Osteoblast (primary cell): ENCODE data around the gene AK9. TPM values are rescaled to one million over a fixed set of nuclear protein-coding genes. Genes with fewer than 3 reads are reported as not detected.

Source experiments
- DNase-seq: peaks from one replicate; pipeline ENCODE4 v3.0.0; 2011; ENCODE audit warnings: low spot score, mixed read lengths; ENCODE audit not compliant: insufficient read length; ENCODE audit errors: missing footprints
- H2AFZ ChIP-seq: 2 replicates; pipeline ENCODE4 v1.6.0; 2011; ENCODE audit warnings: mild to moderate bottlenecking, low read length
- H3K27ac ChIP-seq: 2 replicates; pipeline ENCODE4 v1.5.1; 2011; ENCODE audit warnings: mild to moderate bottlenecking, low read depth, low read length, moderate library complexity
- H3K27me3 ChIP-seq: 2 replicates; pipeline ENCODE4 v1.6.0; 2012; ENCODE audit warnings: mild to moderate bottlenecking, control low read depth, inconsistent platforms, low read length, moderate library complexity; ENCODE audit not compliant: insufficient read depth
- H3K36me3 ChIP-seq: 2 replicates; pipeline ENCODE4 v1.5.1; 2011; ENCODE audit warnings: mild to moderate bottlenecking, low read length, control low read depth, moderate library complexity; ENCODE audit not compliant: insufficient read depth
- H3K4me1 ChIP-seq: 2 replicates; pipeline ENCODE4 v1.5.1; 2011; ENCODE audit warnings: mild to moderate bottlenecking, low read length, control low read depth, moderate library complexity; ENCODE audit not compliant: insufficient read depth
- H3K4me2 ChIP-seq: 2 replicates; pipeline ENCODE4 v1.6.0; 2011; ENCODE audit warnings: mild to moderate bottlenecking, low read length; ENCODE audit not compliant: insufficient read depth
- H3K4me3 ChIP-seq: fragments of 200-600 bp; sonication (generic); 3 replicates; pipeline ENCODE4 v1.5.1; 2012; ENCODE audit warnings: mild to moderate bottlenecking, low read length, inconsistent platforms; ENCODE audit not compliant: insufficient read depth
- H3K79me2 ChIP-seq: 2 replicates; pipeline ENCODE4 v1.6.0; 2012; ENCODE audit warnings: mild to moderate bottlenecking, low read length, control low read depth, inconsistent platforms; ENCODE audit not compliant: insufficient read depth
- H3K9me3 ChIP-seq: 2 replicates; pipeline ENCODE4 v1.5.1; 2011; ENCODE audit warnings: low read depth, low read length, control low read depth
- H4K20me1 ChIP-seq: 2 replicates; pipeline ENCODE4 v1.6.0; 2012; ENCODE audit warnings: mild to moderate bottlenecking, low read length, control low read depth; ENCODE audit not compliant: insufficient read depth
- total RNA-seq: library from RNA; depleted of rRNA; stranded (reverse); fragments of >200 nt; gene quantifications from 2 replicates; pipeline ENCODE4 v1.2.3, GENCODE V29; 2012
- TF ChIP-seq, protein P1 (sequence below): IDR thresholded peaks from 2 replicates; pipeline ENCODE4 v1.5.1; 2011; ENCODE audit warnings: mild to moderate bottlenecking, low read depth, low read length, moderate library complexity; ENCODE audit errors: extremely low read depth

Gene AK9
- total RNA-seq, 1 donor, result 5.8 TPM

DNA sequence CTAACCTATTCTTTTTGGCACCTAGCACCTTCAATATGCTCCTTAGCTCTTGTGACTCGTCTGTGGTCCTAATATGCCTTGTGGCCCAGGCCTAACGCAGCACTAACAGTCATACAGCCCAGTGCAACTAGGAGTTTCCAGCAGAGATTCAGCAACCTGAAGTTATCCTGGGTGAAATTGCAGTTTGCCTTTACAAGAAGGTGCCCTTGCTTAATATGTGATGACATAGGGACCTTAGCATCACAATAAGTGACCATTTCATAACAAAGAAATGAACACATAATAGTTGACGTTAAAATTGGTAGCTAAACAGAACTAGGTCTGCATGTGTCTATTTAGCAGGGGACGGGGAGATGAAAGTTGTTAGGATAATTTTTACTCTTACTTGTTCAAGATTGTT lies 10.2 kb upstream of the AK9 start:
- no peak for DNase-seq
- Histone ChIP-seq H3K4me1 (no peaks in the 10 kb centered on the region), H3K27me3 (no peaks in the 10 kb centered on the region), H3K4me3 (no peak overlapping the region), H3K4me2 (no peak overlapping the region), H3K27ac (no peak overlapping the region), H3K9me3 (no peaks in the 10 kb centered on the region), H2AFZ (no peak overlapping the region), H3K36me3 (no peaks in the 10 kb centered on the region), H4K20me1 (peaks cover 3% of the 10 kb centered on the region), H3K79me2 (peaks cover 10% of the 10 kb centered on the region)
- TF ChIP-seq, protein P1, sequence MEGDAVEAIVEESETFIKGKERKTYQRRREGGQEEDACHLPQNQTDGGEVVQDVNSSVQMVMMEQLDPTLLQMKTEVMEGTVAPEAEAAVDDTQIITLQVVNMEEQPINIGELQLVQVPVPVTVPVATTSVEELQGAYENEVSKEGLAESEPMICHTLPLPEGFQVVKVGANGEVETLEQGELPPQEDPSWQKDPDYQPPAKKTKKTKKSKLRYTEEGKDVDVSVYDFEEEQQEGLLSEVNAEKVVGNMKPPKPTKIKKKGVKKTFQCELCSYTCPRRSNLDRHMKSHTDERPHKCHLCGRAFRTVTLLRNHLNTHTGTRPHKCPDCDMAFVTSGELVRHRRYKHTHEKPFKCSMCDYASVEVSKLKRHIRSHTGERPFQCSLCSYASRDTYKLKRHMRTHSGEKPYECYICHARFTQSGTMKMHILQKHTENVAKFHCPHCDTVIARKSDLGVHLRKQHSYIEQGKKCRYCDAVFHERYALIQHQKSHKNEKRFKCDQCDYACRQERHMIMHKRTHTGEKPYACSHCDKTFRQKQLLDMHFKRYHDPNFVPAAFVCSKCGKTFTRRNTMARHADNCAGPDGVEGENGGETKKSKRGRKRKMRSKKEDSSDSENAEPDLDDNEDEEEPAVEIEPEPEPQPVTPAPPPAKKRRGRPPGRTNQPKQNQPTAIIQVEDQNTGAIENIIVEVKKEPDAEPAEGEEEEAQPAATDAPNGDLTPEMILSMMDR, result no peak

GRCh38 chr6:109696355-109696754 lies 5.4 kb upstream of the AK9 start:
- DNase-seq, result no peak
- no peak overlapping the region for H3K27ac ChIP-seq
- no peaks in the 10 kb centered on the region for H4K20me1 ChIP-seq
- H3K4me1 ChIP-seq, result peaks cover 6% of the 10 kb centered on the region
- no peak overlapping the region for H2AFZ ChIP-seq
- no peaks in the 10 kb centered on the region for H3K27me3 ChIP-seq
- H3K36me3 ChIP-seq, result no peaks in the 10 kb centered on the region
- no peak overlapping the region for H3K4me2 ChIP-seq
- H3K9me3 ChIP-seq, result no peaks in the 10 kb centered on the region
- H3K4me3 ChIP-seq, result no peak overlapping the region
- peaks cover 27% of the 10 kb centered on the region for H3K79me2 ChIP-seq
- TF ChIP-seq, protein P1, result no peak

- DNase-seq, result no peak
- Histone ChIP-seq H3K27me3 (no peaks in the 10 kb centered on the region), H3K36me3 (no peaks in the 10 kb centered on the region), H3K79me2 (peaks cover 29% of the 10 kb centered on the region), H4K20me1 (no peaks in the 10 kb centered on the region), H3K9me3 (no peaks in the 10 kb centered on the region), H3K4me1 (peaks cover 9% of the 10 kb centered on the region), H3K27ac (no peak overlapping the region), H3K4me2 (no peak overlapping the region), H3K4me3 (no peak overlapping the region), H2AFZ (no peak overlapping the region)
- TF ChIP-seq, protein P1, result no peak
Measured at GRCh38 chr6:109695468-109695867, 4.5 kb upstream of the AK9 start.

- no peak overlapping the region for H3K4me2 ChIP-seq
Measured at GRCh38 chr6:109693111-109693510, 2.1 kb upstream of the AK9 start.

More at GRCh38 chr6:109693111-109693510, 2.1 kb upstream of the AK9 start:
- H3K27me3 ChIP-seq, result no peaks in the 10 kb centered on the region
- H4K20me1 ChIP-seq, result no peaks in the 10 kb centered on the region
- no peak overlapping the region for H3K4me3 ChIP-seq
- DNase-seq, result no peak
- TF ChIP-seq, protein P1, result no peak
- H3K79me2 ChIP-seq, result peaks cover 25% of the 10 kb centered on the region
- no peak overlapping the region for H3K27ac ChIP-seq
- peaks cover 15% of the 10 kb centered on the region for H3K4me1 ChIP-seq
- H2AFZ ChIP-seq, result no peak overlapping the region
- H3K36me3 ChIP-seq, result no peaks in the 10 kb centered on the region
- H3K9me3 ChIP-seq, result no peaks in the 10 kb centered on the region
